Femur (tissue), 1 donor: ENCODE measurements around the gene MYBPC1.
"Not testable (repeated sequence)": the region's sequence is repeated elsewhere in the genome, so short reads cannot be mapped to it uniquely, and the experiment has no call there.

Experiments
- DNase-seq: peaks from one replicate; pipeline ENCODE4 v3.0.0-alpha.2; 2017

The MYBPC1 gene

GRCh38 chr12:101594700-101595099 is at the start of gene MYBPC1:
Gene MYBPC1 (plus strand): TSS chr12:101594971. CDS start chr12:101595071, 100 bp downstream.
- DNase-seq: peak; percentile 56

DNA sequence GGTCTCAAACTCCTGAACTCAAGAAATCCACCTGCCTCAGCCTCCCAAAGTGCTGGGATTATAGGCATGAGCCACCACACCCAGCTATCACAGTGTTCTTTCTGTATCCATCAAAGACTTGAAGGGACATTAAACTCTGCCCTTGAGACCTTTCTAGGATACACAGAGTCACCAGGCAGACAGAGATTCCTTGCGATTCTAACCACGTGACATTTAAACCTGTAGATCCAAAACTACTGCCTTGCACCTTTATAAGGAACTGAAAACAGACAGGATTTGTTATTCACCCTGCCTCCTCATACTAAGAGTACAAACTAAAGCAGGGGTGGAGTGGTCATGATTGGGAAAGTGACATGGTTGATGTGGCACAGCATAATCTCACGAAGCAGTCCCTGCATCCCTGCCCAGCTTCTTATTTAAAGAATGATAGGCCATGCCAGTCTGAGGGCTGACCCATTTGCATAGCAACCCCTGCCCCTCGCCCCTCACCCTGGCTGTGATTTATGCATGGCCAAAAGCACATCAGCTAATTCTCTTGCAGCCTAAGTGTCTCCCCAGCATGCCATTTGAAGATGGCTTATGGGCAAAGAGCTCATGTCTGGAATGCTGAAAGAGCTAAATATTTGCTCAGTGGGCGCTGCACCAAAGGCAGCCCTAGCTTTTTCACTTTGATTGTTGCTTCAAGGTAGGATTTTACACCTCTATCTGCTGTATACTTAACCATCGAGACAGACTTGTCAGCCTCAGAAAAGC is 43.2 kb upstream of the MYBPC1 start:
- no peak for DNase-seq

GRCh38 chr12:101552277-101552676 is 42.5 kb upstream of the MYBPC1 start:
- DNase-seq: peak; percentile 70

GRCh38 chr12:101557094-101557493 is 37.7 kb upstream of the MYBPC1 start:
- DNase-seq: no peak

DNA sequence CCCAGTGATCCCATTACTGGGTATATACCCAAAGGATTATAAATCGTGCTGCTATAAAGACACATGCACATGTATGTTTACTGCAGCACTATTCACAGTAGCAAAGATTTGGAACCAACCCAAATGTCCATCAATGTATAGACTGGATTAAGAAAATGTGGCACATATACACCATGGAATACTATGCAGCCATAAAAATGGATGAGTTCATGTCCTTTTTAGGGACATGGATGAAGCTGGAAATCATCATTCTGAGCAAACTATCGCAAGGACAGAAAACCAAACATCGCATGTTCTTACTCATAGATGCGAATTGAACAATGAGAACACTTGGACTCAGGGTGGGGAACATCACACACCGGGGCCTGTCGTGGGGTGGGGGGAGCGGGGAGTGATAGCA is 36.0 kb upstream of the MYBPC1 start:
- not testable (repeated sequence) for DNase-seq

- DNase-seq: no peak
These were observed 31.6 kb upstream of the MYBPC1 start for GRCh38 chr12:101563212-101563611.

DNA sequence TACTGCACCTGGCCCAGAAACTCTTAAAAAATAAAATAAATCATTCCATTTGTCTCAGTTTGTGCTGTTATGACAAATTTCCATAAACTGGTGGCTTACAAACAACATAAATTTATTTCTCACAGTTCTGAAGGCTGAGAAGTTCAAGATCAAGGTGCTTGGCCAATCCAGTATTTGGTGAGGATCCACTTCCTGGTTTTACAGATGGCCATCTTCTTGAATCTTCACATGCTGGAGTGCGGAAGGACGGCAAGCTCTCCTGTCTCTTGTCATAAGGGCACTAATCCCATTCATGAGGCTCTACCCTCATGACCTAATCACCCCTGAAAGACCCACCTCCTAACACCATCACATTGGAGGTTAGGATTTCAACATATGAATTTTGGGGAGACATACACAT is 29.9 kb upstream of the MYBPC1 start:
- no peak for DNase-seq

DNA sequence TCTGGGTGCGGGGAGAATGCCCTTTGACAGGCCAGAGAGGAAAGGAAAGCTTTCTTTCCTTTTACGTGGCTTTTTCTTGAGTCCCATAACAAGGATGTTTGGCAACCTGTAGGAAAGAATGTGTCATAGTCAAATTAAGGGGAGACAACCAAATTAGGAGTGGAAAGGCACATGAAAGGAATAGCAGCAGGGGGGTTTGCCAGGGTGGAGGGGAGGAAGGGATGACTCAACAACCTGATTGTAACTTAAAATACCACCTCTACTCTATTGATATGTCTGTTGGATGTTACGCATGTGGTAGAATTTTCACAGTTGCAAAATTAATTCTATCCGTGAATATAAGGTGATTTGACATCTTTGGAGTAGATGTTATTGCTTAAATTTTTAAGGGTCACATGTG is 28.5 kb upstream of the MYBPC1 start:
- DNase-seq: no peak

GRCh38 chr12:101567918-101568317 is 26.9 kb upstream of the MYBPC1 start:
- DNase-seq: no peak

DNA sequence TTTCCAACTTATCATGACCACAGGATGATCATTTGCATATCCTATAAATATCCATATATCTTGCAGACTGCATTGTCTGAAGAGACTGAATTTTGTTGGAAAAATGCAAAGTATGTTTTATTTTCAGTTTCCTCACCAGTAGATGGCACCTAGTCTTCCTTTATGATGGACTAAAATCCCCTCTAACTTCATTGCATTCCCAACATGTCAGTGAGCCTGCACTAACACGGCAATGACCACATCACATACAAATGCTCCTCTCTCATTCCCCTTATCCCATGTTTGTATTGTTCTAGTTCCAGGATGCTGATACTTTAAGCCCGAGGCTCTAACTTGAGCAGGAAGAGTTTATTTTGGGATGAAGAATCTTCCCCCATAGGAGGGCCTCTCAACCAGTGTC is 24.7 kb upstream of the MYBPC1 start:
- DNase-seq: peak; percentile 46

DNA sequence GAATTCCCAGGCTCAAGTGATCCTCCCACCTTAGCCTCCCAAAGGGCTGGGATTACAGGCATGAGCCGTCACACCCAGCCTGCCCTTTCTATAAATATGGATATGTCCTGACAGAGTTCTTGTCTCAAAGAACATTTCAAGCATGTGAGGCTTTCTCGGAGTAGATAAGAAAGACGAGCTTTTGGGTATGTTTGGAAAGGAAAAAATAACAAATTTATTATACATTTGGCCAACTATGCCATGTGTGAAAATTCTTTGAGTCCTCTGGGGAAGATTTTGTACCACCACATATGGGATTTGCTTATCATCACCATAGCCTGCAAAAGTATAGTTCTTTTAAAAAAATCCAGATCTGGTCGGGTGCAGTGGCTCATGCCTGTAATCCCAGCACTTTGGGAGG is 23.7 kb upstream of the MYBPC1 start:
- DNase-seq: no peak

DNA sequence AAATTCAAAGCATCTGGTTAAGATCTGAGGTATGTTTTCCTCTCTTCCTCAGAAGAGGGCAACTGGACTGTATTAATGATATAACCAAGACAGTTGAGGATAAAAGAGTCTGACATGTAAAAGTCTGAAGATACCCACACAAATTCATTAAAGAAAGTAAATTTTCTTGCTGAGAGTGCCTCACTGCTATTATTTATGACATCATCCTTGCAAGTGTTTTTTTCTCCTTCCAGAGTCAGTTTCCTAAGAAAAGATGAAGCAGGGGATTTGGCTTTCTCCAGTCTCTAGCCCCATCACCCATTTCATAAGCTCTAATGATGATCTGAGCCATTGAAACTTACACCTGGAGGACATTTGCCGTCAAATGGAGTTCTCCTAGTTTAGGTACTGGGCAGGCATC is 21.0 kb upstream of the MYBPC1 start:
- DNase-seq: no peak

DNA sequence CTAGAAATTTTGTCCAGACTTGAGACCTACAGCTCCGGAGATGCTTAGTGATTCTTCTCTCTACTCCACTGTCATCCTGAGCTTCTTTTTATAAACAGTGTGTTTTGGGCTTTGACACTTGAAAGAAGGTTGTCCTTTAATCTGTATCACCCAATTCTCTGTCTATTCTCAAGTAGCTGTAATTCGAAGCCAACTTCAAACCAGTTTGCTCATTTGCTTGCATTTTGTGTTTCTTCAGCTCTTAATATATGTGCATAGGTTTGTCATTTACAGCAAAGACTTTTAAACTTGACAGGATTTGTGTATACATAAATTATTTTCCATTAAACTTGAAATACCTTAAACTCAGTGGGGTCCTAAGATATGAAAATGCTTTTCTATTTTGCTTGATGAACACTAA is 16.4 kb upstream of the MYBPC1 start:
- DNase-seq: no peak

DNA sequence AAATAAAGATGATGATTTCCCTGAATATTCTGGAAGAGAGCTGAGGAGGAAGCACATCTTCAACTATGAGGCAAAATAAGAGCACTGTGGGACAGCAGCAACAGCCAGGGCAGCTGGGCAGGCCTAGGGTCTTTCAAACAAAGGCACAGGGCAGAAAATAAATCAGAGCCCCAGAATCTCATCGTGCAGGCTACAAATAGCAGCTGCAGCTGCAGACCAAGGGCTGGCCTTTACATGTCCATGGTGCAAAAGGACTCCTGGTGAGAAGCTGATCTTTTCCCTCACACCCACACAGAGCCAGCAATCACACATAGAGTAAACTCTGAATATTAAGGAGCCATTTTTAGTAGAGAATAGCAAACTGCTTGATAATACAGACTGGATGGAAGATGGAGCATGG is 13.6 kb upstream of the MYBPC1 start:
- peak; percentile 37 for DNase-seq

- no peak for DNase-seq
These were observed 11.8 kb upstream of the MYBPC1 start for GRCh38 chr12:101582937-101583336.

DNA sequence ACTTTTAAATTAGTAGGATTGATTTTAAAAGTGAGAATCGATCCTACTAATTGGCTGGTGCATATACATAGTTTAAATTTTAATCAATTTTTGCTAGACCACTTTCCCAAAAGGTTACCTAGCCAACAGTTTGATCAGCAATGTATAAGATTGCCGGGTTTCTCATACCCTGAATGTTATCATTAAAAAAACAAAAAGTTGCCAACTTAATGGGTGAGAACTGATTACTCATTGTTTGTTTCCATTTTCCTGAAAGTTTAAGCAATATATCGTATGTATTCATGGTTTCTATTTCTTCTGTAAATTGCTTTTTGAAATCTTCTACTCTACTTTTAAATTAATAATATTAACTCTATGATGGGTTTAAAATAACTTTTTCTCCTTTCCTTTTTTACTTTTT is 4.4 kb upstream of the MYBPC1 start:
- DNase-seq: no peak

DNA sequence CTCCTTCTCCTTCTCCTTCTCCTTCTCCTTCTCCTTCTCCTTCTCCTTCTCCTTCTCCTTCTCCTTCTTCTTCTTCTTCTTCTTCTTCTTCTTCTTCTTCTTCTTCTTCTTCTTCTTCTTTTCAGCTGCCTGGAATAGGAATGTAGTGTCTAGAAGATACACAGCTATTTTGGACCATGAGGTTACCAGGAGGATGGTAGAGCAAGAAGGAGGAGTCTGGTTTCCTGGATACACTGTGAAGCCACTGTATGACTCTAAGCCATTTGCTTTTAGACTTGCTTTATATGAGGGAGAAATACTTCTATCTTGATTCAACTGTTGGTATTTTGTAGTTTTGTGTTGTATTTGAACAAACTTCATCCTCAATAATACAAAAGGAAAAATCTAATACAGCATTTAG is 3.0 kb upstream of the MYBPC1 start:
- no peak for DNase-seq

DNA sequence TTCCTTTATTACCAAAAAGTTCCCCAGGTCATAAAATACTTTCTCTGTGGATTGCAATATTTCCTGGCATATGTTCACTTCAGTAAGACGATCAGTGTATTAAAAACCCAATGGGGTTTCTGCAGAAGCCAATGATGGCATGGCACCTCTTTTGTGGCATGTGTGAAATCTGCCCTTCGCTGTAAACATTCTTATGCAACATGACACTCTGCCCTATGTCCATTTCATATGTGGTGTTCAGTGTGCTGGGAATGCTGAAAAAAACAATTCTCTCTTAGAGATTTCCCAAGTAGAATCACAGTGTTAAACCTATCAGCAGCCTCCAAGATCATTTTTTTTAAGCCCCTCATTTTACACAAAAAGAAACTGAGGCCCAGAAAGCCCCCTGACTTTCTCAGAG is 2.3 kb upstream of the MYBPC1 start:
- DNase-seq: no peak

GRCh38 chr12:101592921-101593320 is 1.9 kb upstream of the MYBPC1 start:
- DNase-seq: no peak

DNA sequence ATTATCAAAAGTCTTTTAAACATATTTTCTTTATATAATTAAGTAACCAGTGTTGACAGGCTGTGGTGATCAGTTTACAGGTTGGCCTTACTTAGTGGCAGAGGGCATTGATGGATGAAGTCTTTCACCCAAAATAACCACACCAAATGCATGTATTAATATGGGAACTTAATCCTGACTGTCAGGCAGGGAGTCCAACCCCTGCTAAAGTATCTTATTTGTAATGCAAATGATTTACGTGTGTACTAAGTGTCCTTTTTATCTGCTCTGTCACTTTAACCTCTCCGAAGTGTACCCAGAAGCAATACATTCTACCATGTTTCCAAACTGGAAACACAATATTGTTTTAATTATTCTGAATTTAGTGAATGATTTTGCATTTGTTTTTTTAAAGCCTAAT is 1.4 kb downstream of the MYBPC1 start:
- DNase-seq: no peak

- DNase-seq: no peak
These were observed 2.4 kb downstream of the MYBPC1 start for GRCh38 chr12:101597164-101597563.

DNA sequence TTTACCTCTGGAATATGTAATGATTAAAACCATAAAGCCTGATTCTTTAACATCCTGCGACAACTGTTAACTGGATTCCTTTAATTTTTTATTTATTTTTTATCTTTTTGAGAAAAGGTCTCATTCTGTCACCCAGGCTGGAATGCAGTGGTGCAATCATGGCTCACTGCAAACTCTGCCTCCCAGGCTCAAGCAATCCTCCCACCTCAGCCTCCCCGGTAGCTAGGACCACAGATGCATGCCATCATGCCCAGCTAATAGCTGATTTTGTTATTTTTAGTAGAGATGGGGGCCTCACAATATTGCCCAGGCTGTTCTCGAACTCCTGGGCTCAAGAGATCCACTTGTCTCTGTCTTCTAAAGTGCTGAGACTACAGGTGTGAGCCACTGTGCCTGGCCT is 3.7 kb downstream of the MYBPC1 start:
- no peak for DNase-seq

DNA sequence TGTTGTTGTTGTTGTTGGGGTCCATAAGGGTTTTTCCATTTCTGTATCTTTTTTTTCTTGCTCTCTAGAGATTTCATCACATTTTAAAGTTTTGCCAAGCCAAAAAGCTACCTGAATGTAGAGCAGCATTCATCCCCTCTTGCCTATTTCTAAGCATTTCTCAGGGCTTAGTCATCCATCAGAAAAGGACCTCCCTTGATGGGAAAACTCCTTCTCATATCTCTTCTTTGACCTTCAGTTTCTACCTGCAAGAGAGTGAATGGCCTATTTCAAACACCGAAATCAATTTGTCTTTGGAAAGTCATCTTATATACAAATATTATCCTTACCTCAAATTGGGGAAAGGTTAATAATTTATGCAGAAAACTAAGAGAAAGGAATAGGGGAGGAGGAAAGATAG is 4.5 kb downstream of the MYBPC1 start:
- DNase-seq: no peak

DNA sequence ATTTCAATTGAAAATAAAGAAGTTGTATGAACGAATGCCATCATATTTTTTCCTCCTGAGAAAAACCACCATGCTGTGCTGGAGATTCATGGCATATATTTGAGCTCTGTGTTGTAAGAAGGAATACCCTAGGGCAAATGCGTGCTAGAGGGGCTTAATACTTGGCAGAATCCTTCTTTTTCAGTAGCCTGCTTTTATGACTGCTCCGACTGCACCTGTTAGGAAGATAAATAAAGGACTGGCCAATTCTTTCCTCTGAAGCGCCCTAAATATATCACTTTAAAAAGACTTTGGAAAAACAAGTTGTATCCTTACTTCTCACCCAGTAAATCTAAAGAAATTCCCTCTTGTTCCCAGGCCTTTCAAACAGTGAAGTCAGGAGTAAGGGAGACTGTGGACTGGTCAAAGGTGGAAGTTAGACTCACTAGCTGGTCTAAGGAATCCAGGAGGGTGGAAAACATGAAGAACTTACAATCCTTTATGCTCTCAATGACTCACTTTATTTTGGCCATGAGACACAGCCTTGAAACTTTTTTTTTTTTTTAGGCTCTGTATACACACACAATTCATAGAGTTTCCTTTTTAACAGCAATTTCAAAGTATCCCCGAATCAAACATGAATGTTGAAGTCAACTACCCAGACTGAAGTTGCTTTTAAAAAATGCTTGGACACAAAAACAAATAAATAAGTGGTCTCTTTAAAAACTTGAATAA is 5.2 kb downstream of the MYBPC1 start:
- no peak for DNase-seq

DNA sequence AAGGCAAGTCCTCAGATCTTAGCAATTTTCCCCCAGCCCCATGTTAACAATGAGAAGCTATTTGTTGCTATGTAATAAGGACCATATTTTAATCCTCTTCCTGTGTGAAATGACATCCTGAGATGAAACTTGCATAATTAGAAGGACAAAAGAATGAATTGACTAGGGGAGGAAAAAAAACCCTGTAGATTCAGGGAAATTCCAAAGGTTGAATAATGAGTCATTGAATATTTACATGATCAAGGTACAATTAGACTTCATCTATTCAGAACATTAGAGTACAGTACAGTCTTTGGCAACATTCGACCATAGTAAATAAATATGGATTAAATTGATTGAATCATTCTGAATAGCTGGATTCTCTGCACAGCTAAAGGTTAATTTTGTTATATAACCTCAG is 9.4 kb downstream of the MYBPC1 start:
- DNase-seq: no peak
